HG02943 (cell line): ENCODE results near the gene GNG12.
A peak's percentile ranks its signal among the peaks of the same experiment; 100 is the strongest.
"Not testable (repeated sequence)": the region's sequence is repeated elsewhere in the genome, so short reads cannot be mapped to it uniquely, and the experiment has no call there.

ENCODE experiments used
- ATAC-seq: cut with Tn5 transposase; IDR thresholded peaks from one replicate; pipeline ENCODE4 v1.9.1; 2021; ENCODE audit warnings: mild to moderate bottlenecking, low read depth, moderate library complexity; ENCODE audit not compliant: unreplicated experiment

The GNG12 gene

GRCh38 chr1:67737875-67738274 lies 95.4 kb downstream of the GNG12 start:
- no peak for ATAC-seq

- no peak for ATAC-seq
Measured at GRCh38 chr1:67736750-67737149, 96.5 kb downstream of the GNG12 start.

- ATAC-seq: peak; percentile 97
Measured at GRCh38 chr1:67735806-67736627, 97.2 kb downstream of the GNG12 start.

- no peak for ATAC-seq
Measured at GRCh38 chr1:67735206-67735605, 98.1 kb downstream of the GNG12 start.

GRCh38 chr1:67734323-67734690 lies 99.0 kb downstream of the GNG12 start:
- no peak for ATAC-seq

- no peak for ATAC-seq
Measured at GRCh38 chr1:67733681-67734322, 99.5 kb downstream of the GNG12 start.

GRCh38 chr1:67732750-67733151 lies 100.5 kb downstream of the GNG12 start:
- ATAC-seq: peak; percentile 34

GRCh38 chr1:67731322-67731721 lies 101.9 kb downstream of the GNG12 start:
- no peak for ATAC-seq

GRCh38 chr1:67730312-67730711 lies 103.0 kb downstream of the GNG12 start:
- not testable (repeated sequence) for ATAC-seq

- no peak for ATAC-seq
Measured at GRCh38 chr1:67729872-67730271, 103.4 kb downstream of the GNG12 start.

GRCh38 chr1:67726224-67726623 lies 107.0 kb downstream of the GNG12 start:
- ATAC-seq: no peak

GRCh38 chr1:67724928-67725560 lies 108.2 kb downstream of the GNG12 start:
- ATAC-seq: no peak

- no peak for ATAC-seq
Measured at GRCh38 chr1:67723620-67724019, 109.6 kb downstream of the GNG12 start.

- ATAC-seq: no peak
Measured at GRCh38 chr1:67723126-67723525, 110.1 kb downstream of the GNG12 start.

GRCh38 chr1:67722292-67722944 lies 110.8 kb downstream of the GNG12 start:
- ATAC-seq: no peak

GRCh38 chr1:67721650-67722291 lies 111.5 kb downstream of the GNG12 start:
- no peak for ATAC-seq

GRCh38 chr1:67721112-67721511 lies 112.2 kb downstream of the GNG12 start:
- ATAC-seq: no peak

GRCh38 chr1:67719329-67720196 lies 113.7 kb downstream of the GNG12 start:
- ATAC-seq: no peak

- no peak for ATAC-seq
Measured at GRCh38 chr1:67717876-67718275, 115.4 kb downstream of the GNG12 start.

GRCh38 chr1:67716800-67717199 lies 116.5 kb downstream of the GNG12 start:
- ATAC-seq: no peak
